Measurements from ENCODE around the gene SPATA31E1.
"Not testable (repeated sequence)": the region's sequence is repeated elsewhere in the genome, so short reads cannot be mapped to it uniquely, and the experiment has no call there.

The SPATA31E1 gene

GRCh38 chr9:87886210-87886932 is 3.7 kb downstream of the SPATA31E1 start:
- DNase-seq (ENCODE audit: low spot score): no peak

DNA sequence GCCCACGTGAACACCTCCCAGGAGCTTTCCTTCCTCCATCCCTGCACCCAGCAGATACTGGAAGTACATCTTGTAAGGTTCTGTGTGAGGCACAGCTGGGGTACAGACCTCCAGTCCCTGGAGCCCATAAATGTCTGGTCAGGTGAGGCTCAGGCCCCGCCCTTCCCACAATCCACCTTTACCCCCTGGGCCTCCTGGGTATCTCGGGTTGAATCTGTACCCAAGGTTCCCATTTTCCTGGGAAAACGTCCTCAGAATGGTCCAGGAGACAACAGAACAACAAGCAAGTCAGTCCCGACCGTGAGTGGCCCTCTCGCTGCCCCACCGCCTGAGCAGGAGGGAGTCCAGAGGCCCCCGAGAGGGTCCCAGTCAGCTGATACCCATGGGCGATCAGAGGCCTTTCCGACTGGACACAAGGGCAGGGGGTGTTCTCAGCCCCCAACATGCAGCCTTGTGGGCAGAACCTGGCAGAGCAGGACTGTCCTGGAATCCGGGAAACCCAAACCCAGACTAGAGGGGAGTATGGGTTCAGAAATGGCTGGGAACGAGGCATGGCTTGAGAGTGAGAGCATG is 4.3 kb downstream of the SPATA31E1 start:
- no peak for DNase-seq (ENCODE audit: low spot score)

- DNase-seq (ENCODE audit: low spot score): no peak
Observed at GRCh38 chr9:87887661-87888480, 5.2 kb downstream of the SPATA31E1 start.

- DNase-seq (ENCODE audit: low spot score): no peak
Observed at GRCh38 chr9:87888501-87888900, 5.8 kb downstream of the SPATA31E1 start.

- DNase-seq (ENCODE audit: low spot score): no peak
Observed at GRCh38 chr9:87889065-87889881, 6.6 kb downstream of the SPATA31E1 start.

DNA sequence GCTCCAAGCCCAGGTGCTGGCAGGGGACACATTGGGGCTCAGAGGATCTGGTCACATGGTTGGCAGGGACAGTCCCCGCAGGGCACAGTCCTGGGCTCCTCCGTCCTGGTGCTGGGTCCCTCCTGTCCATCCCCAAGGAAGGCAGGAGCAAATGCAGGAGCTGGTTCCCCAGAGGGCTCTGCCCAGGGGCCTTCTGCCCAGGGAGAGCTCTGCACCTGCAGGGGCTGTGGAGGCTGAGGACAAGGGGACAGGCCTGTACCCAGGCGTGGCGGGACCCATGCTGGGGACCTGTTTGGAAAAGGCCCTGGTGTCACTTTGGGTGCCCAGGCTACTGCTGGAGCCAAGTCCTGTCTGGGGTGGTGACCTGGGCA is 7.2 kb downstream of the SPATA31E1 start:
- no peak for DNase-seq (ENCODE audit: low spot score)

DNA sequence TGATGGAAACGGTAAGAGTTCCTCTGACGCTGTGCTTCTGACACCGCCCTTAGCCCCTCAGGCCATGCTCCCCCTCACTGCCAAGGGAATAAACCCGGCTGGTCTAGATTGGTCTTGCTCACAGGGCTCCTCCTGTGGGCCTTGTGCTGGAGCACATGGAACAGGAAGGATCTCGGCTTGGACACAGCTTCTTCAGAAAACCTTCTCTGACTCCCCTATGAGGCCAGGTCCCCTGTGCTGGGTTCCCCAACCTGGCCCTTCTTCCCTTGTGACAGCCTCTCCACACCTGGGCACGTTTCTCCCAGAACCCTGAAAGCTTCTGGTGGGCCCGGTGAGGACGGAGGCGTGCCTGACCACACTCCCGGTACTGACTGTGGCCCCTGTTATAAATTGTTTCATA is 8.2 kb downstream of the SPATA31E1 start:
- DNase-seq (ENCODE audit: low spot score): no peak

- DNase-seq (ENCODE audit: low spot score): no peak
Observed at GRCh38 chr9:87891754-87892153, 9.1 kb downstream of the SPATA31E1 start.

DNA sequence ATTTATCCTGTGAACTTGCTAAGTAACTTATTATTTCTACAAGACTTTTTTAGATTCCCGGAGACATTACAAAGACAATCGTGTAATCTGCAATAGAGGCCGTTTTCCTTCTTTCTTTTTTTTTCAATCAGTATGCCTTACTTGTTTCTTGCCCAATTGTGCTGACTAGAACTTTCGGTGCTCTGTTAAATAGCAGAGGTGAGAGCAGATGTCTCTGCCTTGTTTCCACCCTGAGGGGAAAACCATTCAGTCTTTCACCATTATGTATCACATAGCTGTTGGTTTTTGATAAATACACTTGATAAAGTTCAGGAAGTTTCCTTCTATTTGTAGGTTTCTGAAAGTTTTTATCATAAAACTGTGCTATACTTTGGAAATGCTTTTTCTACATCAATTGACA is 10.3 kb downstream of the SPATA31E1 start:
- DNase-seq (ENCODE audit: low spot score): no peak

- no peak for DNase-seq (ENCODE audit: low spot score)
Observed at GRCh38 chr9:87894998-87895625, 12.4 kb downstream of the SPATA31E1 start.

- DNase-seq (ENCODE audit: low spot score): no peak
Observed at GRCh38 chr9:87896891-87897290, 14.2 kb downstream of the SPATA31E1 start.

GRCh38 chr9:87898151-87898550 is 15.5 kb downstream of the SPATA31E1 start:
- DNase-seq (ENCODE audit: low spot score): no peak

DNA sequence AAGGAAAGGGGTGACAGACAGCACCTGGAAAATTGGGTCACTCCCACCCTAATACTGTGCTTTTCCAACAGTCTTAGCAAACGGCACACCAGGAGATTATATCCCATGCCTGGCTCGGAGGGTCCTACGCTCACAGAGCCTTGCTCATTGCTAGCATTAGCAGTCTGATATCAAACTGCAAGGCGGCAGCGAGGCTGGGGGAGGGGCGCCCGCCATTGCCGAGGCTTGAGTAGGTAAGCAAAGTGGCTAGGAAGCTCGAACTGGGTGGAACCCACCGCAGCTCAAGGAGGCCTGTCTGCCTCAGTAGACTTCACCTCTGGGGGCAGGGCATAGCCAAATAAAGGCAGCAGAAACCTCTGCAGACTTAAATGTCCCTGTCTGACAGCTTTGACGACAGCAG is 19.7 kb downstream of the SPATA31E1 start:
- not testable (repeated sequence) for DNase-seq (ENCODE audit: low spot score)

DNA sequence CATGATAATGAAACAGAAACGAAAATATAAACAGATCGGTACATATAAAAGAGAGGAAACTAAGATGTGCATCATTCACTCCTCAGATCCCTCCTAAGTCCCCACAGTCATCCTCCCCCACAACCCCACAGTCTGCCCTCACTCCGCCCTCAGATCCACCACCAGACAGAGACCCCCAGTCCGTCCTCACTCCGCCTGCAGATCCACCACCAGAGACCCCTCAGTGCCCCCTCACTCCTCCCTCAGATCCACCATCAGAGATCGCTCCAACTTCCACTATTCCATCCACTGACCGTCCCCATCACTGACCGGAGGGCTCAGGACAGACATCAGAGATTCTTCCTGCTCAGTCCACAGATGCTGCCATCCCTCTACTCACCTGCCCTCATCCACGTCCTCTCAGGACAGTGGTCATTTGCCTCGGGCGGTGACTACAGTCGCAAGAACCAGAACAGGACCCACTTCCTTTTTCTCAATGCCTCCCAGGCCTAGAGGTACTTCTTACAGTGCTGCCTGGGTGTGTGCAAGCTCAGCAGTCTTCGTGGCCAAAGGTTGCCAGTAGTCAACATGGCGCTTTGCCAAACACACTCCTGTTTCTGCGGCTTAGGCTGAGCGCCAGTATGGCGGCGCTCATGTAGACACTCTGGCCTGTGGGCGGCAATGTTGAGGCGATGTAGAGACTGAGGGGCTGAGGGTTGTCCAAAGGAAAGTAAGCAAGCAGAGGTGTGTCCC is 26.8 kb downstream of the SPATA31E1 start:
- no peak for DNase-seq (ENCODE audit: low spot score)

DNA sequence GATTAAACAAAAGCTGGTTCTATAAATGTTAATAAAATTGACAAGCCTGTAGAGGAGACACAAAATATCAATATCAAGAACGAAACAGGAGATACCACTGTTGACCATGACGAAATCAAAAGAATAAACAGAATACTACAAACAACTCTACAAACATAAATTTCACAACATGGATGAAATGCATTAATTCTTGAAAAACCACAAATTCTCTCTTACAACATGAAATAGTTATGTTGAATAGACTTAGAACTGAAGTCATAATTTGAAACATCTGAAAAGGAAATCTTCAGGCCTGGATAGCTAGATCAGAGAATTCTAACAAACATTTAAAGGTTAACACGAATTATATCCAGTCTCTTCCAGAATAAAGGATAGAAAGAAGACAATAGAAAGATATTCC is 28.1 kb downstream of the SPATA31E1 start:
- DNase-seq (ENCODE audit: low spot score): no peak

GRCh38 chr9:87917662-87918061 is 35.0 kb downstream of the SPATA31E1 start, which contains the start of gene SPATA31C1:
TSS of gene SPATA31C1 (plus strand) at chr9:87917962.
- not testable (repeated sequence) for DNase-seq (ENCODE audit: low spot score)

- not testable (repeated sequence) for DNase-seq (ENCODE audit: low spot score)
Observed at GRCh38 chr9:87919013-87919412, 36.3 kb downstream of the SPATA31E1 start.

- DNase-seq (ENCODE audit: low spot score): not testable (repeated sequence)
Observed at GRCh38 chr9:87921561-87921960, 38.9 kb downstream of the SPATA31E1 start.

- DNase-seq (ENCODE audit: low spot score): peak; percentile 41
Observed at GRCh38 chr9:87923012-87923411, 40.3 kb downstream of the SPATA31E1 start.

DNA sequence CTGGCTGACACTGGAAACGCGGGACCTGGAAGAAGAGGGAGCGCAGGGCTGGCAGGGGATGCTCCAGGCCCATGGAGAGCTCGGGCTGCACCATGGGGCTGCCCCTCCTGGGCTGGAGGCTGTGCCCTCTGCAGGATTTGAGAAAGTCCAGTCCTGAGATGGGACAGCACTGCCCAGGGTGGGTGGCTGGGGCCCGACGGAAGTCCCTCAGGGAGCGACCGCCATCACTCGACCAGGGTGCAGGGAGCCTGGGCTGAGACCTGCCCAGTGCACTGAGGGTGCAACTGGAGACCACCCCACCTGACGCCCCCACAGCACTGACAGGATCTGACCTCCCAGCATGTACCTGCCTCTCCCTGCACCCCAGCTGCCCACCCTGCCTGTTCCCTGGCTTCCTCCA is 42.2 kb downstream of the SPATA31E1 start:
- DNase-seq (ENCODE audit: low spot score): not testable (repeated sequence)

DNA sequence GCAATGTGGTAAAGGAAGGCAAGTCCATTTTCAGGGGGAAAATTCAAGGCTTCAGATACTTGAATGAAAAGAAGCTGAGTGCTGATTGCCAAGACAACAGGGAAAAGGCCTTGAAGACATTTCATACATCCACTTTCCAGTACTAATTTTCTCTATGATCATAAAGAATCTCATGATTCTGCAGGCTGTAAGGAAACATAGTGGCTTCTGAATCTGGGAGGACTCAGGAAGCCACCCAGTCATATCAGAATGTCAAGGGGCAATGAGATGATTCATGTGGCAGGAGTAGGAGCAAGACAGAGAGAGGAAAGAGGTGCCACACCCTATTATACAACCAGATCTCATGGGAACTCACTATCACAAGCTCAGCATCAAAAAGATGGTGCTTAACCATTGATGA is 46.5 kb downstream of the SPATA31E1 start:
- not testable (repeated sequence) for DNase-seq (ENCODE audit: low spot score)

Measured in activated CD4-positive, alpha-beta T cell treated with anti-CD3 and anti-CD28 coated beads, Interleukin-2, Interleukin-4, amounts not matched to agents 100 ng/mL and 50 ng/mL, durations not matched to agents 16 hours and 8 hours (primary cell).